GM18502 (cell line): Measurements from ENCODE around the gene XPNPEP2.

ENCODE experiments used
- ATAC-seq: cut with Tn5 transposase; IDR thresholded peaks from one replicate; pipeline ENCODE4 v1.9.1; 2021; ENCODE audit warnings: mild to moderate bottlenecking; ENCODE audit not compliant: unreplicated experiment, poor library complexity

The XPNPEP2 gene

GRCh38 chrX:129746557-129747470, 8.0 kb downstream of the XPNPEP2 start:
- ATAC-seq, result no peak

DNA sequence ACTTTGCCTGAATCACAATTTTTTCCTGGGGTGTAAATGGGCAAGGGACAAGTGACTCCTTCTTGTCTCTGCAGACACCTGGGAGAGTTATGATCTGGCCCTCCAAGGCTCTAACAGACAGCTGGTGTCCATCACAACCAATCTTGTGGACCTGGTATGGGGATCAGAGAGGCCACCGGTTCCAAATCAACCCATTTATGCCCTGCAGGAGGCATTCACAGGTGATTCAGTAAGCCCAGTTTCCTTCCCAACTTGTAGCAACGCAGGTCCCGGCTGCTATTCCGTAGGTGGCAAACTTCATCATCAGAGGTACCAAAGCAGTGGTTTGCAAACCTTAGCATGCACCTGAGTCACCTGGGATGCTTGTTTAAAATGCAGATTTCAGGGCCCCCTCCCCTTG, 8.8 kb downstream of the XPNPEP2 start:
- no peak for ATAC-seq

DNA sequence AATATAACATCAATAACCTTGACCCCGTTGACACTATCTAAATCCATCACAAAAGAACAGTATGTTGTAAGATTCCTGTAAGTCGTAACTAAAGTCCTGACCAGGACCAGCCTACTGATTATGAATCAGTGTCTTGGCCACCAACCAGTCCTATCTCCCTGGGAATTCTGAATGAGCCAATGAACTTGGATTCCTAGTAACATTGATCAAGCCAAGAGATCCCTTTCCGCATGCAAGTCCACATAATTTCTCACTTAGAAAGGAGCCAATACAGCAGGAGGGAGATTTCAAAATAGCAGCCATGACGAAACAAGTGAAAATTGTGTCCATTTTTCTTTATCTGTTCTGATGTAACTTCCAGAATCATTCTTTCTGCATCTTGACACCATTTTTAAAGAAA, 9.5 kb downstream of the XPNPEP2 start:
- no peak for ATAC-seq

- no peak for ATAC-seq
These were observed 10.3 kb downstream of the XPNPEP2 start for GRCh38 chrX:129749069-129749468.

GRCh38 chrX:129750971-129751370, 12.2 kb downstream of the XPNPEP2 start:
- ATAC-seq, result no peak

GRCh38 chrX:129754056-129755024, 15.6 kb downstream of the XPNPEP2 start:
- ATAC-seq, result no peak

DNA sequence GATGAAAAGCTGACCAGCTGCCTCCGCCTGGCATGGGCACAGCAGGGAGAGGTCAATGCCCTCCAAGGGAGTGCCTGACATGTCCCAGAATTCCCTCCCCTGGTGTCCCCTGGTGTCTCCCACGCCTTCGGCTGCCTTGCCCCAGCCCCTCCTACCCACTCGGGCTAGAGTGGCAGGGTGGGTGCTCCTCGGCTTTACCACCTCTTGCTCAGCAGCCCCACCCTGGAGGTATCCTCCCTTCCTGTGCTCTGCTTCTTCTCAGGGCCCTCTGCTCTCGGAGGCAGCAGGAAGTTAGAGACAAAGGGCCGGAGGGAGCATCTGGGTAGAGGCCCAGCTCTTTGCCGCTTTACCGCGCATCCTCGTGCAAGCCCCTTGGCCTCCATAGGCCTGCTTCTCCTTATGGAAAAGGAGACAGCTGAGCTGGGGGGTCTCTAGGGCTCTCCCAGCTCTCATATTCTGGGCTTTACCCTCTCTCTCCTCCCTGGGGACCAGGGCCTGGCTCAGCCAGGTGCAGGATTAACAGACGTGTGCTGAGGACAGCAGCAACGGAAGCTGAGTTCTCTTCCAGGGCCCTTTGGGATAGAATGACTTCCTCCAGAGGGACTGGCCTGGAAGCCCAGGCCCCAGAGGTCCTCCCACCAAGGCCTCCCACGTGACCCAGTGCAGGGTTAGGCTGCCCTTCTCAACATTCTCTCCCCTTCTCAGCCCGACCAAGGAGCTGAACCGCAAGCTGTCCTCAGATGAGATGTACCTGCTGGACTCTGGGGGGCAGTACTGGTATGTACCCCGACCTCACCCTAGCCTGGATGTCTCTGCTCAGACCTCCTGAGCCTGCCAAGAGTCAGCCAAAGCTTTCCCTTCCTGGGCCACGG, 17.2 kb downstream of the XPNPEP2 start:
- ATAC-seq, result peak; percentile 43

GRCh38 chrX:129759576-129760061, 20.8 kb downstream of the XPNPEP2 start:
- peak; percentile 39 for ATAC-seq

DNA sequence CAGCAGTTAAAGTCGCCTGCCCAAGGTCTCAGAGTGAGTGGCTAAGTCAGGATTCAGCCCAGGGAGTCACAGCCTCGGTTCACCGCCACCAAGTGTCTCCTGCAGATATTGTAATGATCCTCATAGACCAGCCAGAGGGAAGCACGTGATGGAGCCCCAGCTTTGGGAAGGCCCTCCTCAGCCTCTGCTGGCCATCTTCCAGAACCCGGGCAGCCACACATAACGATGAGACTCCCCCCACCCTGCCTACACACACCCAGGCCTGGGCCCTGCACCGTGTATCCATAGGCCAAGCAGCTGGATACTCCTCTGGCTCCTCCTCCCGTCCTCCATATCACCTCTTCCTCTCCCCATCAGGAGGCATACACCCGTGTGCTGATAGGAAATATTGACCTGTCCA, 21.4 kb downstream of the XPNPEP2 start:
- ATAC-seq, result no peak

- no peak for ATAC-seq
These were observed 22.2 kb downstream of the XPNPEP2 start for GRCh38 chrX:129760981-129761380.

DNA sequence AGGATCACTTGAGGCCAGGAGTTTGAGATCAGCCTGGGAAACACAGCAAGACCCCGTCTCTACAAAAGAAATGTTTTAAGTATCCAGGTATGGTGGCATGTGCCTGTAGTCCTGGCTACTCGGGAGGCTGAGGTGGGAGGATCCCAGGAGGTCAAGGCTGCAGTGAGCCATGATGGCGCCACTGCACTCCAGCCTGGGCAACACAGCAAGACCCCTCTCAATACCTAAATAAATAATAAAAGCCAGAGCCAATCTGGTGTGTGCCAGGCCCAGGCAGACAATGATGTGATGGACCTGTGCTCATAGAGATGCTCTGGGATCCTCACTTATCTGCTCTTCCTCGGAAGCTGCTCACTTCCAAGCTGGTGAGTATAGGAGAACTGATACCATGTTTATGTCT, 22.8 kb downstream of the XPNPEP2 start:
- no peak for ATAC-seq

GRCh38 chrX:129762448-129762847, 23.7 kb downstream of the XPNPEP2 start:
- no peak for ATAC-seq

- ATAC-seq, result no peak
These were observed 24.9 kb downstream of the XPNPEP2 start for GRCh38 chrX:129763666-129764065.

DNA sequence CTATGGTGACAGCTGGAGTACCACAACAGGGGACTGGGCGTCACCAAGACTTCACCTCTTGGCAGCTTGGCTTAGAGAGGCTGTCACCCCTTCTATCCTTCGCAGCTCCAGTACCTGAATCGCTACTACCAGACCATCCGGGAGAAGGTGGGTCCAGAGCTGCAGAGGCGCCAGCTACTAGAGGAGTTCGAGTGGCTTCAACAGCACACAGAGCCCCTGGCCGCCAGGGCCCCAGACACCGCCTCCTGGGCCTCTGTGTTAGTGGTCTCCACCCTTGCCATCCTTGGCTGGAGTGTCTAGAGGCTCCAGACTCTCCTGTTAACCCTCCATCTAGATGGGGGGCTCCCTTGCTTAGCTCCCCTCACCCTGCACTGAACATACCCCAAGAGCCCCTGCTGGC, 29.4 kb downstream of the XPNPEP2 start:
- no peak for ATAC-seq

GRCh38 chrX:129768586-129769466, 30.0 kb downstream of the XPNPEP2 start:
- no peak for ATAC-seq

DNA sequence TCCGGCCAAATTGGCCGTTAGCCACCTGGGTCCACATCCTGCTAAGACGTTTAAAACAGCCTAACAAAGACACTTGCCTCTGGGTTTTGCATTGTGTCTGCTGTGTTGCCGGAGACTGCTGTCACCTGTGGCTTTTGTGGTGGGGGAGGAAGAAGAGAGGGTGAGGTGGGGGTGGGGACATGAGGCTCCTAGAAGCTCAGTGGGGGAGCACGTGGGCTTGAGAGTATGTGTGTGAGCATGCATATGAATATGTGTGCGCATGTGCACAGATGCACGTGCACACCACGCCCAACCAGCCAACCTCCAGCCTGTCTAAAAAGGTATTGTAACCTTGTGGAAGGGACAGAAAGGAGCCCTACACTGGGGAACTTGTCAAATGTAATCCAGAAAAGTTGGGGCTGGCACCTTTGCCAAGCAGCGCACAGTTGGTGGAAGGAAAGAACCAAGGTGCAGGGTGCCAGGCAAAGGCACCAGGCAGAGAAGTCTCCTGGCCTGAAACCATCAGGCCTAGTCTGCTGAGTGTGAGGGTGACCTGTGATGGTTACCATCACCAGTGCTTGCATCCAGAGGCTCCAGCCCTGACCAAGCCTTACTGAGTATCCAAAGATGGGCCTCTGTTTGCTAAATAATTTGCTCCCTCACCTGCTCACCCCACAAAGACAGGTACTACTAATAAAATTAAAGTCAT, 30.8 kb downstream of the XPNPEP2 start:
- peak; percentile 50 for ATAC-seq

GRCh38 chrX:129771266-129771995, 32.7 kb downstream of the XPNPEP2 start:
- ATAC-seq, result no peak
